DOHH2 (cell line): Measurements from ENCODE around the gene ANKRD33B.

Experiments used
- CTCF ChIP-seq: fragments of 200-600 bp; sonication (generic); IDR thresholded peaks from one replicate; pipeline ENCODE4 v1.5.1; 2014; ENCODE audit warnings: antibody characterized with exemption, mild to moderate bottlenecking, low read depth, low read length; ENCODE audit not compliant: poor library complexity, severe bottlenecking
- EZH2phosphoT487 ChIP-seq: fragments of 200-600 bp; sonication (generic); IDR thresholded peaks from 2 replicates; pipeline ENCODE4 v1.6.1; 2017; ENCODE audit warnings: borderline replicate concordance, mild to moderate bottlenecking, antibody characterized with exemption, low read length, moderate library complexity, mixed read lengths

DNA sequence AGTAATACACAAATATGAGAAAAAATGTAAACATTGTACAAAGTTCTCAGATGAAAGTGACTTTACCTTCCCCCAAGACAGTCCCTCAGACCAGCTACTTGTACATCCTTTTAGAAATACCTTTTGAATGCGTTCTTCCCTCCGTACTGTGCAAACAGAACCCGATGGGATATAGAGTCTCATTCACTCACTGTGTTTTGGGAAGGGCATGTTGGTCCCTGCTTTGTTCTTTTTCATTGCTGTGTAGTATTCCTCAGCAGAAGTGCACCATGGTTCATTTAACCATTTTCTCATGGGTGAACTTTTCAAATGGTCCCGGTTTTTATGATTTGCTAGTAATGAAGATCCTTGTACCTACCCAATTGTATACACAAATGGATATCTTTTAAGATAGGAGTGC, 94.4 kb downstream of the ANKRD33B start:
- no peak for TF ChIP-seq CTCF
- TF ChIP-seq EZH2phosphoT487: no peak
